SK-N-SH (cell line): ENCODE results near the gene LOXL4. TPM values are rescaled to one million over a fixed set of nuclear protein-coding genes. Genes with fewer than 3 reads are reported as not detected.

Experiments
- CTCF ChIA-PET: fragments of 300-600, 350-600 bp; formaldehyde crosslinking; extraction: SDS; loops from one replicate; lab custom pipeline; 2021; lab: Yijun Ruan, JAX
- POLR2A ChIA-PET: fragments of 350-600 bp; sonication (Branson Sonifier 250); formaldehyde crosslinking; extraction: SDS; loops from one replicate; lab custom pipeline; 2020; ENCODE audit warnings: antibody characterized with exemption, inconsistent platforms; lab: Yijun Ruan, JAX
- DNase-seq: peaks from one replicate; pipeline ENCODE4 v3.0.0; 2012
- H2AFZ ChIP-seq: fragments of 200-600 bp; sonication (generic); 2 replicates; pipeline ENCODE4 v1.8.1; 2016; ENCODE audit warnings: antibody characterized with exemption, mild to moderate bottlenecking, low read depth
- H3F3A ChIP-seq: fragments of 200-600 bp; sonication (generic); replicated peaks from 2 replicates; pipeline ENCODE3; 2016; ENCODE audit warnings: antibody characterized with exemption, mild to moderate bottlenecking; ENCODE audit not compliant: insufficient read depth
- H3K27ac ChIP-seq, 2 experiments: fragments of 200-500 bp in 1 of 2; fragments of 200-600 bp in 1 of 2; sonication (Bioruptor generic) in 1 of 2; sonication (generic), shearing (Covaris generic) in 1 of 2; 2 replicates each; pipeline versions ENCODE4 v1.5.1 to v1.6.1; 2014 to 2016; ENCODE audit warnings: low read depth in 2 of 2, inconsistent platforms in 1 of 2, low read length in 1 of 2, mild to moderate bottlenecking in 1 of 2, mixed read lengths in 1 of 2
- H3K27me3 ChIP-seq: fragments of 200-600 bp; sonication (generic), shearing (Covaris generic); 2 replicates; pipeline ENCODE4 v1.6.1; 2016; ENCODE audit warnings: mixed run types; ENCODE audit not compliant: insufficient read depth
- H3K36me3 ChIP-seq, 2 experiments: fragments of 200-500 bp in 1 of 2; fragments of 200-600 bp in 1 of 2; sonication (Bioruptor generic) in 1 of 2; sonication (generic) in 1 of 2; replicated peaks in 1 of 2; 2 replicates each; pipeline versions ENCODE3 to v1.5.1; 2014 to 2016; ENCODE audit warnings: low read length in 1 of 2, mild to moderate bottlenecking in 1 of 2; ENCODE audit not compliant: insufficient read depth in 2 of 2, control insufficient read depth in 1 of 2
- H3K4me1 ChIP-seq, 2 experiments: fragments of 200-500 bp in 1 of 2; fragments of 200-600 bp in 1 of 2; sonication (Bioruptor generic) in 1 of 2; sonication (generic), shearing (Covaris generic) in 1 of 2; 2 replicates each; pipeline versions ENCODE4 v1.5.1 to v1.6.1; 2014 to 2016; ENCODE audit warnings: low read depth in 1 of 2, low read length in 1 of 2, mixed run types in 1 of 2; ENCODE audit not compliant: insufficient read depth in 2 of 2, control insufficient read depth in 1 of 2
- H3K4me2 ChIP-seq: fragments of 200-600 bp; sonication (generic), shearing (Covaris generic); 2 replicates; pipeline ENCODE4 v1.6.1; 2017; ENCODE audit warnings: mixed run types
- H3K4me3 ChIP-seq, 2 experiments: fragments of 200-500 bp in 1 of 2; fragments of 200-600 bp in 1 of 2; sonication (Bioruptor generic) in 1 of 2; sonication (generic), shearing (Covaris generic) in 1 of 2; 2 replicates each; pipeline versions ENCODE4 v1.5.1 to v1.8.1; 2014 to 2016; ENCODE audit warnings: low read depth in 2 of 2, inconsistent platforms in 1 of 2, low read length in 1 of 2, mild to moderate bottlenecking in 1 of 2, mixed read lengths in 1 of 2, moderate library complexity in 1 of 2
- H3K79me2 ChIP-seq: fragments of 200-600 bp; sonication (generic); 2 replicates; pipeline ENCODE4 v1.8.1; 2017; ENCODE audit warnings: mild to moderate bottlenecking; ENCODE audit not compliant: insufficient read depth
- H3K9ac ChIP-seq: fragments of 200-600 bp; sonication (generic); 2 replicates; pipeline ENCODE4 v1.6.1; 2017; ENCODE audit warnings: mixed run types
- H3K9me2 ChIP-seq: fragments of 200-600 bp; sonication (generic); 2 replicates; pipeline ENCODE4 v1.6.1; 2017; ENCODE audit warnings: mixed run types
- H3K9me3 ChIP-seq: fragments of 200-600 bp; sonication (generic); 2 replicates; pipeline ENCODE4 v1.6.1; 2017; ENCODE audit warnings: mixed run types, mild to moderate bottlenecking, moderate library complexity
- H4K20me1 ChIP-seq: fragments of 200-600 bp; sonication (generic); 2 replicates; pipeline ENCODE4 v1.6.1; 2017; ENCODE audit warnings: mild to moderate bottlenecking, mixed run types; ENCODE audit not compliant: insufficient read depth
- CHD2 ChIP-seq: fragments of 150-350 bp; IDR thresholded peaks from 2 replicates; pipeline ENCODE4 v1.6.1; 2018; ENCODE audit warnings: low read length; ENCODE audit not compliant: partially characterized antibody
- CTCF ChIP-seq: fragments of 200-600 bp; sonication (generic); IDR thresholded peaks from 2 replicates; pipeline ENCODE4 v1.6.1; 2017; ENCODE audit warnings: antibody characterized with exemption, mild to moderate bottlenecking, moderate library complexity
- ELF1 ChIP-seq: IDR thresholded peaks from 2 replicates; pipeline ENCODE4 v1.4.0; 2012
- EP300 ChIP-seq, 2 experiments: IDR thresholded peaks; 2 replicates each; pipeline versions ENCODE4 v1.4.0 to v1.6.1; 2012; ENCODE audit warnings: borderline replicate concordance in 1 of 2, low read depth in 1 of 2, low read length in 1 of 2
- EZH2phosphoT487 ChIP-seq: fragments of 200-600 bp; sonication (generic); IDR thresholded peaks from 2 replicates; pipeline ENCODE4 v1.6.1; 2017; ENCODE audit warnings: low read depth, mixed run types, mild to moderate bottlenecking, antibody characterized with exemption, moderate library complexity, borderline replicate concordance
- FOSL2 ChIP-seq: IDR thresholded peaks from 2 replicates; pipeline ENCODE4 v1.4.0; 2012; ENCODE audit warnings: low read depth, mild to moderate bottlenecking, moderate library complexity, borderline replicate concordance
- GABPA ChIP-seq: IDR thresholded peaks from 2 replicates; pipeline ENCODE4 v1.4.0; 2012; ENCODE audit warnings: low read depth, mild to moderate bottlenecking
- NFIC ChIP-seq: IDR thresholded peaks from 2 replicates; pipeline ENCODE4 v1.4.0; 2012; ENCODE audit warnings: borderline replicate concordance
- NRF1 ChIP-seq: IDR thresholded peaks from 2 replicates; pipeline ENCODE4 v1.6.1; 2012; ENCODE audit warnings: low read depth, mild to moderate bottlenecking, low read length
- PBX3 ChIP-seq: IDR thresholded peaks from 2 replicates; pipeline ENCODE4; 2012
- POLR2AphosphoS5 ChIP-seq: IDR thresholded peaks from 2 replicates; pipeline ENCODE4 v1.6.1; 2012; ENCODE audit warnings: low read depth, low read length
- RAD21 ChIP-seq: IDR thresholded peaks from 2 replicates; pipeline ENCODE4 v1.6.1; 2012; ENCODE audit warnings: mild to moderate bottlenecking, low read length
- RFX5 ChIP-seq: IDR thresholded peaks from 2 replicates; pipeline ENCODE4 v1.6.1; 2012; ENCODE audit warnings: mild to moderate bottlenecking, improper control_type of control experiment, low read length
- TCF12 ChIP-seq: IDR thresholded peaks from 2 replicates; pipeline ENCODE4 v1.4.0; 2012
- YY1 ChIP-seq: IDR thresholded peaks from 2 replicates; pipeline ENCODE4 v1.4.0; 2012; ENCODE audit warnings: low read depth, mild to moderate bottlenecking
- ZBTB33 ChIP-seq: IDR thresholded peaks from 2 replicates; pipeline ENCODE4 v1.4.0; 2012; ENCODE audit warnings: low read depth, borderline replicate concordance
- WGBS: methylation state at CpG from one replicate; pipeline ENCODE4 v1.1.6; 2017; ENCODE audit warnings: low lambda C conversion rate; 5-methylcytosine and 5-hydroxymethylcytosine counted together
- polyA plus RNA-seq, 3 experiments: library from polyadenylated mRNA; depleted of rRNA; stranded (reverse); fragments of >200 nt; gene quantifications; 2 replicates each; pipeline ENCODE4 v1.2.3, GENCODE V29; 2012
- TF ChIP-seq, protein P1 (sequence below): IDR thresholded peaks from 2 replicates; pipeline ENCODE4 v1.6.1; 2012; ENCODE audit warnings: mild to moderate bottlenecking, low read depth, low read length, moderate library complexity

Gene LOXL4
- polyA plus RNA-seq, 1 of the 3 experiments (the other 2 are of a cell fraction): 1.7 TPM

DNA sequence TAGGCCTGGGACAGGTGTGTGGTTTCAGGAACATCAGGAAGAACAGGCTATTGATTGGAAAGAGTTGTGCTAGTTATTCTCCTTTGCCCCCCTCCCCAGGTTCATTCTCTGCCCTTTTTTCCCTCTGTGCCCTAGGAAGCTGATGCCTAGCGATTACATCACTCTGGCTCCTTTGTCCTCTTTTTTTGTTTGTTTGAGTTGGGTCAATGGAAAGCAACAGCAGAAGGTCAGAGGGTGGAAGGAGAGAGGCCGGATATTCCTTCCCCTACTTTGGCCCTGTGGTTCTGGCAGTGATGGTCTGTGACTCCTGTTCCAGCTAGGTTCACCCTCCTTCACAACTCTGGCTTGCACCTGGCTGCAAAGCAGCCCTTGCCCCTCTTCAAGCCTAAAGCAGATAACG is 18.9 kb downstream of the LOXL4 start:
- DNase-seq: no peak
- CTCF ChIA-PET: interaction anchor here (0.9 to 1.6 kb wide), 3 partner anchors 19 to 218 kb away, joined by 3 to 7 read pairs (median 5); partner anchors contain the start of gene LOXL4
- Histone ChIP-seq H3K27me3 (no peaks in the 10 kb centered on the region), H3K9ac (no peak overlapping the region), H3K4me1 (peaks cover 0 to 10% of the 10 kb centered on the region in 2 experiments; a peak in 1 of 4 replicates), H3K27ac (no peak overlapping the region), H3F3A (no peaks in the 10 kb centered on the region), H3K4me3 (no peak overlapping the region), H2AFZ (no peak overlapping the region), H3K9me2 (no peaks in the 10 kb centered on the region), H3K4me2 (no peak overlapping the region), H3K36me3 (peaks cover 15 to 59% of the 10 kb centered on the region in 2 experiments), H3K79me2 (no peaks in the 10 kb centered on the region), H3K9me3 (no peaks in the 10 kb centered on the region), H4K20me1 (no peaks in the 10 kb centered on the region)
- WGBS: 88% methylated on average over 3 of the region's 3 CpGs
- TF ChIP-seq EP300 (IDR thresholded peaks at IDR 0.05; ENCODE audit: borderline replicate concordance in 1 of 2, low read depth in 1 of 2, low read length in 1 of 2) (no peak), NFIC (no peak), NRF1 (no peak), CTCF (no peak), YY1 (no peak), RFX5 (no peak), GABPA (no peak), CHD2 (no peak), FOSL2 (no peak), ELF1 (no peak), RAD21 (no peak), POLR2AphosphoS5 (no peak), EZH2phosphoT487 (no peak), ZBTB33 (no peak), PBX3 (no peak), TCF12 (no peak)
- TF ChIP-seq, protein P1, sequence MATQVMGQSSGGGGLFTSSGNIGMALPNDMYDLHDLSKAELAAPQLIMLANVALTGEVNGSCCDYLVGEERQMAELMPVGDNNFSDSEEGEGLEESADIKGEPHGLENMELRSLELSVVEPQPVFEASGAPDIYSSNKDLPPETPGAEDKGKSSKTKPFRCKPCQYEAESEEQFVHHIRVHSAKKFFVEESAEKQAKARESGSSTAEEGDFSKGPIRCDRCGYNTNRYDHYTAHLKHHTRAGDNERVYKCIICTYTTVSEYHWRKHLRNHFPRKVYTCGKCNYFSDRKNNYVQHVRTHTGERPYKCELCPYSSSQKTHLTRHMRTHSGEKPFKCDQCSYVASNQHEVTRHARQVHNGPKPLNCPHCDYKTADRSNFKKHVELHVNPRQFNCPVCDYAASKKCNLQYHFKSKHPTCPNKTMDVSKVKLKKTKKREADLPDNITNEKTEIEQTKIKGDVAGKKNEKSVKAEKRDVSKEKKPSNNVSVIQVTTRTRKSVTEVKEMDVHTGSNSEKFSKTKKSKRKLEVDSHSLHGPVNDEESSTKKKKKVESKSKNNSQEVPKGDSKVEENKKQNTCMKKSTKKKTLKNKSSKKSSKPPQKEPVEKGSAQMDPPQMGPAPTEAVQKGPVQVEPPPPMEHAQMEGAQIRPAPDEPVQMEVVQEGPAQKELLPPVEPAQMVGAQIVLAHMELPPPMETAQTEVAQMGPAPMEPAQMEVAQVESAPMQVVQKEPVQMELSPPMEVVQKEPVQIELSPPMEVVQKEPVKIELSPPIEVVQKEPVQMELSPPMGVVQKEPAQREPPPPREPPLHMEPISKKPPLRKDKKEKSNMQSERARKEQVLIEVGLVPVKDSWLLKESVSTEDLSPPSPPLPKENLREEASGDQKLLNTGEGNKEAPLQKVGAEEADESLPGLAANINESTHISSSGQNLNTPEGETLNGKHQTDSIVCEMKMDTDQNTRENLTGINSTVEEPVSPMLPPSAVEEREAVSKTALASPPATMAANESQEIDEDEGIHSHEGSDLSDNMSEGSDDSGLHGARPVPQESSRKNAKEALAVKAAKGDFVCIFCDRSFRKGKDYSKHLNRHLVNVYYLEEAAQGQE: no peak
- POLR2A ChIA-PET: no interaction called here
